ENCODE data around the gene TSHZ1.

The TSHZ1 gene

DNA sequence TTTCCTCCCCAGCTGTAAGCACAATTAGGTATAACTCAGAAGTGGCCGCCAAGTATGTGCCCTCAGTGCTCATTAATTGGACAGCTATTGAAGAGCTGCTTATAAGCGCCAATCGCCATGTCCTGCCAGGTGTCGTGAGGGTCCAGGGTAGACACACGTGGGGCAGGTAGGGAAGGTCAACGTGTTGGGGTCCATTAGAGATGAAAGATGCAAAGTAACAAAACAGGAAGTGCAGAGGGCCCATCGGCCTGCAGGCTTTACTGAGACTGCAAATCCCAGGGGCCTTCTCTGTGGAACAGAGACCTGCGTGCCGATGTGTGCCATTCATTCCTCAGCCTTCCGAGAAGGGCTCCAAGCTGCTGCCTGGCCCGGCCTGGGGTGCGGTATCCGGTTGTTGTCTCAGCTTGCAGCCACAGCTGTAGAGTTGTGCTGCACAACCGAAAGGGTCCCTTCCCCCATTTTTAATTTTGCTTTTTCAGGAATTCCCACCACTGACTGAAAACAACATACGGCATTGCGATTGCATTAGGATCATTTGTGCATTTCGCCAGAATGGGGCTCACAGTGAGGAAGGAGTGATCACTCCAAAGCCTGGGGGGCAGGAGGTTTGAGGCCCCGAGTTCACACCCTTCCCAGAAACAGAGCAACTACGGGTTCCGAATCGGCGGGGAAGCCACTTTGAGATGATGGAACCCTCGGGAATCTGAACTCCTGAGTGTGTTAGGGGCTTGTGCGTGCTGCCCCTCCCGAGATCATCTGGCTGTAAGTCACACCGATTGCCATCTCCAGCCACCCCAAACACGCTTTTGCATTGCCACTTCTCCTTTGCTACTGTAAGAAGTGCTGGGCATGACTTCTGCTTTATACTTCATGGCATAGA lies 94.3 kb downstream of the TSHZ1 start:
- TF ChIP-seq, protein P1, sequence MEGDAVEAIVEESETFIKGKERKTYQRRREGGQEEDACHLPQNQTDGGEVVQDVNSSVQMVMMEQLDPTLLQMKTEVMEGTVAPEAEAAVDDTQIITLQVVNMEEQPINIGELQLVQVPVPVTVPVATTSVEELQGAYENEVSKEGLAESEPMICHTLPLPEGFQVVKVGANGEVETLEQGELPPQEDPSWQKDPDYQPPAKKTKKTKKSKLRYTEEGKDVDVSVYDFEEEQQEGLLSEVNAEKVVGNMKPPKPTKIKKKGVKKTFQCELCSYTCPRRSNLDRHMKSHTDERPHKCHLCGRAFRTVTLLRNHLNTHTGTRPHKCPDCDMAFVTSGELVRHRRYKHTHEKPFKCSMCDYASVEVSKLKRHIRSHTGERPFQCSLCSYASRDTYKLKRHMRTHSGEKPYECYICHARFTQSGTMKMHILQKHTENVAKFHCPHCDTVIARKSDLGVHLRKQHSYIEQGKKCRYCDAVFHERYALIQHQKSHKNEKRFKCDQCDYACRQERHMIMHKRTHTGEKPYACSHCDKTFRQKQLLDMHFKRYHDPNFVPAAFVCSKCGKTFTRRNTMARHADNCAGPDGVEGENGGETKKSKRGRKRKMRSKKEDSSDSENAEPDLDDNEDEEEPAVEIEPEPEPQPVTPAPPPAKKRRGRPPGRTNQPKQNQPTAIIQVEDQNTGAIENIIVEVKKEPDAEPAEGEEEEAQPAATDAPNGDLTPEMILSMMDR (conservative IDR thresholded peaks at IDR 0.05; ENCODE audit: control insufficient read depth, insufficient read depth, low read depth, low read length), result no peak
- no peak overlapping the region for H3K4me3 ChIP-seq (ENCODE audit: control insufficient read depth, low read depth, low read length)
- no peak for DNase-seq (ENCODE audit: low read depth)

DNA sequence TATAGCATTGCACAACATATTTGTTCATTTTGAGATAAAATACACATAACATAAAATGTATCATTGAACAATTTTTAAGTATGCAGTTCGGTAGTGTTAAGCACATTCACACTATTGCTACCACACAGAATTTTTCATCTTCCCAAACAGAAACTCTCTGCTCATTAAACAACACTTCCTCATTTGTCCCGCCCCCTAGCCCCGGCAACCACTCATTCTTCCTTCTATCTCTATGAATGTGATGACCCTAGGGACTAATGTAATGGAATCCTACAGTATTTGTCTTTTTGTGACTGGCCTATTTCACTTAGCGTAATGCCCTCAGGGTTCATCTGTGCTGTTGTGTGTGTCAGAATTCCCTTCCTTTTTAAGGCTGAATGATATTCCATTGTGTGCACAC lies 95.4 kb downstream of the TSHZ1 start:
- H3K4me3 ChIP-seq (ENCODE audit: control insufficient read depth, low read depth, low read length), result no peak overlapping the region
- no peak for DNase-seq (ENCODE audit: low read depth)
- TF ChIP-seq, protein P1 (conservative IDR thresholded peaks at IDR 0.05; ENCODE audit: control insufficient read depth, insufficient read depth, low read depth, low read length), result no peak

DNA sequence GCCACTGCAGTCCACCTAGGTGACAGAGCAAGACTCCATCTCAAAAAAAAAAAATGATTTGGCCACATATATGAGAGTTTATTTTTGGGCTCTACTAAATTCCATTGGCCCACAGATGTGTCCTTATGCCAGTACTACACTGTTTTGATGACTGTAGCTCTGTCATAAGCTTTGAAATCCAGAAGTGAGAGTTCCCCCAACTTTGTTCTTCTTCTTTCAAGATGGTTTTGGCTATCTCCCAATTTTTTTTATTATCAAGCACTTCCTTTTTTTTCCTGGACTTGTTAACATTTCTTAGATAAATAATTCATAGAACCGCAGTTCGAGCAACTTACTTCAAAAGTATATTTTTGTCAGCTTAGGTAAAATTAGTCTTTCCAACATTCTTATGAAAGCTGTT lies 96.9 kb downstream of the TSHZ1 start:
- TF ChIP-seq, protein P1 (conservative IDR thresholded peaks at IDR 0.05; ENCODE audit: control insufficient read depth, insufficient read depth, low read depth, low read length), result no peak
- no peak for DNase-seq (ENCODE audit: low read depth)
- H3K4me3 ChIP-seq (ENCODE audit: control insufficient read depth, low read depth, low read length), result no peak overlapping the region

DNA sequence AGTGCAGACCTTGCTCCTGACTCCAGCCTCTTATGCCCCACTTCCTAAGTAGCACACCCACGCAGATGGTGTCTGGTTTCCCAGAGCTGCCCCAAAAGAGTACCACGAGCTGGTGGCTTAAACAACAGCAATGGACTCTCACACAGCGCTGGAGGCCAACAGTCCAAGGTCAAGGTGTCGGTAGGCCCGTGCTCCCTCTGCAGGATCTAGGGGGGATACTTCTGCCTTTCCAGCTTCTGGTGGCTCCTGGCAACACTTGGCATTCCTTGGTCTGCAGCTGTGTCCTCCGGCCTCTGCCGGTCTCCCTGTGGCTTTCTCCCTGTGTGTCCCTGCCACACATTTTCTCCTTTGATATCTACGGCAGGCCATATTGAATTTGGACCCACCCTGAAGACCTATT lies 99.0 kb downstream of the TSHZ1 start:
- no peak overlapping the region for H3K4me3 ChIP-seq (ENCODE audit: control insufficient read depth, low read depth, low read length)
- no peak for DNase-seq (ENCODE audit: low read depth)
- TF ChIP-seq, protein P1 (conservative IDR thresholded peaks at IDR 0.05; ENCODE audit: control insufficient read depth, insufficient read depth, low read depth, low read length), result no peak

DNA sequence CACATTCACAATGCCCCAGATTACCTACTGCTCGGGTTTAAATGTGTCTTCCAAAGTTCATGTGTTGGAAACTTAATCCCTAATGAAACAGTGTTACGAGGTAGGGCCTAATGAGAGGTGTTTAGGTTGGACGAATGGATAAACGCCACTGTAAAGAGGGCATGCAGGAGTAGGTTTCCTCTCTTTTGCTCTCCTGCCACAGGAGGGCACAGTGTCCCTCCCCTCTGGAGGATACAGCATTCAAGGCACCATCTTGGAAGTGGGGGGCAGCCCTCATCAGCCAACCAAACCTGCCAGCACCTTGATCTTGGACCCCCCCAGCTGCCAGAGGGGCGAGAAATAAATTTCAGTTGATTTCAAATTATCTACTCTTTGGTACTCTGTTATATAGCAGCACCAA lies 103.5 kb downstream of the TSHZ1 start:
- DNase-seq (ENCODE audit: low read depth), result no peak
- no peak overlapping the region for H3K4me3 ChIP-seq (ENCODE audit: control insufficient read depth, low read depth, low read length)
- TF ChIP-seq, protein P1 (conservative IDR thresholded peaks at IDR 0.05; ENCODE audit: control insufficient read depth, insufficient read depth, low read depth, low read length), result no peak

DNA sequence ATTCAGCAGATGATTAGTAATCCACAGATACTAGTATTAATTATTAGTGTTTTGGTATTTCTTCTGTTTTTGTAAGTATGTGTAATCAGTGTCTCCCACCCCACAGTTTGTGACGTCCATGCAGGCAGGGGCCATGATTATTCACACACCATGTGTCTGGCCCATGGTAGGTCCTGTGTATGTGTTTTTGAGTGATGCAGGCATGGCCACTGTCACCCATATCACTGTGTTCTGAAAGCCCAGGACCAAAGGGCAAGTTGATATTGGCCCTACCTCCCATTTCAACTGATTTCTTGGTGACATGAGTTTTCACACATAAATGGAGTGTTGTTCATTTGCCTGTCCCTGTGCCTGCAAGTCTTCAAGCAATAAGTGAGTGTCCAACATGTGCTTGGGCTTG lies 104.0 kb downstream of the TSHZ1 start:
- H3K4me3 ChIP-seq (ENCODE audit: control insufficient read depth, low read depth, low read length), result no peak overlapping the region
- TF ChIP-seq, protein P1 (conservative IDR thresholded peaks at IDR 0.05; ENCODE audit: control insufficient read depth, insufficient read depth, low read depth, low read length), result no peak
- DNase-seq (ENCODE audit: low read depth), result no peak

Data from fibroblast of mammary gland (primary cell).